OCI-LY3 (cell line): ENCODE data around the gene EPN3.

Experiments used
- CTCF ChIP-seq: fragments of 200-600, 300-600 bp; sonication (generic); IDR thresholded peaks from 2 replicates; pipeline ENCODE4 v1.5.1; 2014; ENCODE audit warnings: antibody characterized with exemption, low read length, low read depth
- EZH2phosphoT487 ChIP-seq: fragments of 200-600 bp; shearing (Covaris generic); IDR thresholded peaks from 2 replicates; pipeline ENCODE4 v1.6.1; 2018; ENCODE audit warnings: antibody characterized with exemption, mixed run types, low read depth

GRCh38 chr17:50527155-50527762 is 5.3 kb upstream of the EPN3 start:
- TF ChIP-seq CTCF (no peak), EZH2phosphoT487 (no peak)
